NCI-H1092 (cell line): ENCODE data around the gene SPG21.
"Not testable (repeated sequence)": the region's sequence is repeated elsewhere in the genome, so short reads cannot be mapped to it uniquely, and the experiment has no call there.

Source experiments
- DNase-seq: peaks from one replicate; lab custom pipeline; 2025; lab: John Stamatoyannopoulos, UW

The SPG21 gene

DNA sequence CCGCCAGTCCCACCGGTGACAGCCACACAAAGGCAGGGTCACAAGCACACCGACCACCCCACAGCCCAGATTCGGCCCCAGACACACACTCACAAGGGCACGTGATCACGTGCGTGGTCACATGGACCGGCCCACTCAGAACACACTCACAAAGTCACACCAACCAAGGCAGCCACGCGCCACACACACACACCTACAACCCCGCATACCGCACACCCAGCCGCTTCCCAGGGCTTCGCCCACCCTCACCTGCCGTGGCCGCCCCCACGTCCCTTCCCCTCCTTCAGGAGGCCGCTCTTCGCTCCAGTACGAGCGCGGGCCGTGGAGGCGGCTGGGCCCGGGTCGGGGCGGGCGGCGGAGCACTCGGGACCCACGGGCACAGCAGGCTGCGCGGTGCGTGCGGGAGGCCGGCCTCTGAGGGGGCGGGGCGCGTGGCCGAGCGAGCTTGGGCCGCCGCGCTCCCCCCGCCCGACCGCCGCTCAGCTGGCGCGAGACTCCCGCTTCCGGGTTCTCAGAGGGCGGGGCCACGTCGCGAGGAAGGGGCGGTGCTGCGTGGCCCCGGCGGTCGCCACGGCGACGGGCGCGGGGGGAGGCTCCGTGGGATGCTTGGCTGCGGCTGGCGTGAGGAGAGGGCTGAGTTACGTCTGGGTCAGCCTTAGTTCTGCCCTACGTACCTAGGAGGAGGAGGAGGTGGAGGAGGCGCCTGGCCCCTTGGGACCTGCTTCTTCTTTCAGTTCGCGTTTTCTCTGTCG is at the start of gene SPG21:
Gene SPG21, minus strand, starts transcription at position 499 of the 752 bp plus-strand sequence. CDS start 6,345 bp downstream, outside the sequence.
- DNase-seq: peak; percentile 79

DNA sequence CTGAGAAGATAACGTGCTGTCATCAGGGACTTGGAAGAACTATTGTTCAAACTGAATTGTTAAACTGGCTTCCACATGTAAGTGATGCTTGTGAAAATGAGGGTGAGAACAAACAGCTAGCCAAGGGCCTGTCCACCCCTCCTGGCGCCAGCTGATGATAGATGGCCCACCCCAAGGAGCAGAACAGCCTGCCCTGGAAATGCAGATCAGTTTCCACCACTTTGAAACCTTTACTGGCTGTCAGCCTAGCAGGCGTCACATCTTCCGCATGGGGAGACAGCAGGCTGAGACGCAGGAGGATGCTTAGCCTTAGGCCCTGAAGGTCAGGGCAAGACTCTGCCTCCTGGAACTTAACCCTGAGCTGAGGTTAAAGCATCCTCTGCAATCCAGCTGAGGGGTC is 49.1 kb upstream of the SPG21 start:
- no peak for DNase-seq

GRCh38 chr15:65038428-65038827 is 48.7 kb upstream of the SPG21 start:
- no peak for DNase-seq

DNA sequence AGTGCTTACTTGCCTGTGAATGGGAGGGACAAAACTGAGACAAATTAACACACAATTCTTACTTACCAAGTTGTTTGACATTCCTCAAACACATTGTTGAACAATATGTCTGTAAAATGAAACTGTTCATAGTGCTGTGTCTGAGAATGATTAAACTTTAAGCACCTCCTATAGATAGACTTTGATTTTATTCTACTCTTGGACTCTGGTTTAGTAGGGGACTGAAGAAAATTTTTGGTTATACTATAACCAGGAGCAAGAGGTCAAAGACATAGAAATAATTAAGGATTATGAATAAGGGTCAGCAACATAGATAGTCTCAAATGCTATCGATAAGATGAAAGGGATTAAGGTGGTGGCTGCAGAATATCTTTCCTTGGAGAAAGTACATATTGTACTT is 47.6 kb upstream of the SPG21 start:
- no peak for DNase-seq

DNA sequence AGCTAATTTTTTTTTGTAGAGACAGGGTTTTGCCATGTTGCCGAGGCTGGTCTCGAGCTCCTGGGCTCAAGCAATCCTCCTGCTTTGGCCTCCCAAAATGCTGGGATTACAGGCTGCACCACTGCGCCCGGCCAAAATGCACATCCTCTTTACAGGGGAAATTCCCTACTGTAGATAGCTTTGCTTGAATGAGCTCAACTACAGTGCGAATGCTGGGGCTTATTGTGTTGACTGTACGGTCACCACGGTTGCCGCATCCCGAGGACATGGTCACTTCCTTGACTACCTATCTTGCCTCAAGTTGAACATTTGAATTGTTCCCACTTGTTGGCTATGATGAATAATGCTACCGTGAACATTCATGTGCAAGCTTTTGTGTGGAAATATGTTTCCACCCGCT is 45.0 kb upstream of the SPG21 start:
- no peak for DNase-seq

DNA sequence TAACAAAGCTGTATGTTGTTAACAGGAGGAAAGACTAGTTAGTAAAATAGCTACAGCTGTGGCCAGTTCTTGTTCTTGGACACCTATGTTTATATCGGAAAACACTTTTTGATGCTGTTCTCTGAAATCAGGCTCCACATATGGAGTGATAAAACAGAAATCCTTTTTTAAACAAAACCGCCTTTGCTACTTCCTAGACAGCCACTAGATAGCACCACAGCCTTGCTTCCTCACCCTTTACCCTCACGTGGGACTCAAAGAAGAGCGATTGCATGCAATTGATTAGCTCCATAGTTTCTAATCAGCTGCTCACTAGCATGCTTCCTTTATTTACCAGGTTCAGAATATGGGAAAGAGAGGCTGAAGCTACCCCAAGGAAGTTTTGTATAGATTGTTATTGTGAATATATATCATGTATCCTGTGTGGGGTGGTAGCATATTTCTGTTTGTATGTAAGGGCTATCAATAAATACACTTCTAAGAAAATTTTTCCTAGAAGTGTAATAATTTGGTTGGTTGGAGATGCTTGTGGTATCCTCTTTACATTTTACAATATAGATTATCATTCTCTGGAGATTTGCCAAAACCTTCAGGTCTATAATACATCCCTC is 44.0 kb upstream of the SPG21 start:
- DNase-seq: peak; percentile 2

- peak; percentile 3 for DNase-seq
These were observed 43.3 kb upstream of the SPG21 start for GRCh38 chr15:65032801-65033537.

DNA sequence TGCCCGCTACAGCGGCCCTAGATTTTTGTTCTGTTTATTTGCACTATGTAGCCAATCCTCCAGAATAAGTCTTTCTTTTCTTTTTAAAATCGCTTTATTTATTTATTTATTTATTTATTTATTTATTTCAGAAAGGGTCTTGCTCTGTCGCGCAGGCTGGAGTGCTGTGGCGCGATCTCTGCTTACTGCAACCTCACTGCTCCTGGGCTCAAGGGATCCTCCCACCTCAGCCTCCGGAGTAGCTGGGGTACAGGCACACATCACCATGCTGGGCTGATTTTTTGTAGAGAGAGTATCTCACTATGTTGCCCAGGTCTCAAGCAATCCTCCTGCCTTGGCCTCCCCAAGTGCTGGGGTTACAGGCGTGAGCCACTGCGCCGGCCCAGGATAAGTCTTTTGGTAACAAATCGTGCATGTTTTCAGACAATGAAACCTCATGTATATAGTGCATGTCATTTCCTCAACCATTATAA is 40.1 kb upstream of the SPG21 start:
- no peak for DNase-seq

DNA sequence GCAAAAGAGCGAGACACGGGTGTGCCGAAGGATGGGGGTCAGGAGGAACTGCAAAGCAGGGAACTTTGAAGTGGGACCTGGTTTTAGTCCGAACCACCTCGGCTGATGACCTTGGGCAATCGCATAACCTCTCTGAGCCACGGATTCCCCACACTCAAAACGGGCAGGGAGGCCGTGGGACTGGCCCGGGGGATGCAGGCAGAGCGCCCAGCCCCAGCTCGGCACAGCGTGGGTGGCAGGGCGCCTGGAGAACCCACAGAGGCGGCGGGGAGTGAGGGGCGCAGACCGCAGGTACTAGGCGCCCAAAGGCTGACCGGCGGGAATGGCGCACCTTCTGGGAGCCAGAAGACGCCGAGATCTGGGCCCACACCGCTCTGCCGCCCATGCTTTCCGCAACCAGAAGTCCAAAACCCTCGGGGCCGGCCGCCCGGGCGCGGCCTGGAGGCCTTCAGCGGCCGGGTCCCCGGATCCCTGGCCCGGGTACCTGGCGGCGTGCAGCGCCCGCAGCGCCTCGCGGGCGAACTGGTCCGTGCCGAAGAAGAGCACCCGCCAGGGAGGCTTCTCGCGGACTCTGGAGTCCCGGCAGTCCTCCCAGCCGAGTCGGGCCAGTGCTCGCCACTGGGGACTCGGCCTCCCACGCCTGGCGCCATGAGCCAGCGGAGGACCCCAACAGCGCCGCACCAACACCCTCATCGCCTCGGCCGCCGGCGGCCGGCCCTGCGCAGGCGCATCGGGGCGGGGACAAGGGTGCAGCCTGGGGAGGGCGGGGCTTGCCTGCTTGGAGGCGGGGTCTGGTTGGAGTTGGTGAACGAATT is 39.4 kb upstream of the SPG21 start, which contains the start of gene MTFMT:
Gene MTFMT, minus strand, starts transcription at position 719 of the 815 bp plus-strand sequence. Its CDS starts 26 bp downstream, at position 693.
- DNase-seq: peak; percentile 59

- no peak for DNase-seq
These were observed 38.6 kb upstream of the SPG21 start for GRCh38 chr15:65028338-65028737.

- DNase-seq: no peak
These were observed 37.9 kb upstream of the SPG21 start for GRCh38 chr15:65027593-65027992.

DNA sequence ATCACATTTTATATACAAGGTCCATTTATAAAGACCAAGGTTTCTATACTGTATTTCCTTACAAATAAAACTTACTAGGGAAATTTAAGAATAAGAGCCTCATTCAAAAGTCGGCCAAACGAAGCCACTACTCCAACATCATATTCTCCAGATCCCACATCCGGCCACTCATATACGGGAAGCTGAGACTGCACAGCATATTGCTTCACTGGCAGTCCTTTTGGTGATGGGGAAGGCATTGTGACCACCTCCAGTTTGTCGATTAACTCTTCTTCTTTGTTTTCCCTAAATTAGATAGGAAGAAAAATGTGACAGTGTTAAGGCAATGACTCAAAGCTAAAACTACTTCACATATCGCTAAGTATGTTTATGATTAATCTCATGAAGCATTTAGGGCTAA is 37.0 kb upstream of the SPG21 start:
- DNase-seq: no peak

DNA sequence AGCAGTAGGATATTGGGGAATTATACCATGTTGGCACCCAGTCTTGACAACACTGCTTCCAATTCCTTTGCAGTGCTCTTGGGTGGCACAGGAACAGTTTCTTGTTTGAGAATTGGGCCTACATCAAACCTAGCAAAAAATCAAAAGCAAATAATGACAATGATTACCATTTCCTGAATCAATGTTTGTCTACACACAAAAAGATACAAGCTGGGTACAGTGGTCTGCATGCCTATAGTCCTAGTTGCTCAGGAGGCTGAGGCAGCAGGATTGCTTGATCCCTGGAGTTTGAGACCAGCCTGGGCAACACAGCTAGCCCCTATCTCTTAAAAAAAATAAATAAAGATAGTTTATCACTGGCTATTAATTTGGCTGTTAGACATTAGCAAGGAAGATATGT is 31.8 kb upstream of the SPG21 start:
- DNase-seq: no peak

GRCh38 chr15:65020419-65020818 is 30.7 kb upstream of the SPG21 start:
- no peak for DNase-seq

DNA sequence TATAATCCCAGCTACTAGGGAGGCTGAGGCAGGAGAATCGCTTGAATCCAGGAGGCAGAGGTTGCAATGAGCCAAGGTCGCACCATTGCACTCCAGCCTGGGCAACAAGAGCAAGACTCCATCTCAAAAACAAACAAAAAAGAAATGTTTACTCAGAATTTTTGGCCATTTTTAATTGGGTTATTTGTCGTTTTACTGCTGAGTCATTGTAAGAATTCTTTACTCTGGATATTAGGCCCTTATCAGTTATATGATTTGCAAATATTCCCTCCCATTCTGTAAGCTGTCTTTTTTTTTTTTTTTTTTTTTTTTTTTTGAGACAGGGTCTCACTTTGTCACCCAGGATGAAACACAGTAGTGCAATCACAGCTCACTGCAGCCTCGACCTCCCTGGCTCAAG is 21.5 kb upstream of the SPG21 start:
- DNase-seq: not testable (repeated sequence)

GRCh38 chr15:65008983-65009382 is 19.3 kb upstream of the SPG21 start:
- DNase-seq: no peak

- no peak for DNase-seq
These were observed 17.2 kb upstream of the SPG21 start for GRCh38 chr15:65006876-65007275.

DNA sequence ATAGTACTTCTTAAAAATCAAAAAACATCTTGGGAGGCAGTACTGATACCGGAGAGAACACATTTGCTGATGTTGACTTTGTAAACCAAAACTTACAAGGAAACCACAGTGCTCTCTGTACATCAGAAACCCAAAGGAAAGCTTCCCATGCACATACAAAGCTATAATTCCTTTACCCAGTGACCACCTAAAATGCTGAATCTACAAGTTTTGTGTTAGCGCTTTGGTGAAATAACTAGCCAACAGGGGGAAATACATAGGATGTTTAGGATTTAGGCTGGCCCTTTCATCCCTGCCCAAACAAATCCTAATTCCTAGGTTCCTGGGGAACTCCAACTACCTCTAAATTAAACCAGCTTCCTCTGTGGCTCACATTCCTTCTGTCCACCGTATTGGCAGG is 15.3 kb upstream of the SPG21 start:
- DNase-seq: no peak

- no peak for DNase-seq
These were observed 8.1 kb upstream of the SPG21 start for GRCh38 chr15:64997745-64998375.

DNA sequence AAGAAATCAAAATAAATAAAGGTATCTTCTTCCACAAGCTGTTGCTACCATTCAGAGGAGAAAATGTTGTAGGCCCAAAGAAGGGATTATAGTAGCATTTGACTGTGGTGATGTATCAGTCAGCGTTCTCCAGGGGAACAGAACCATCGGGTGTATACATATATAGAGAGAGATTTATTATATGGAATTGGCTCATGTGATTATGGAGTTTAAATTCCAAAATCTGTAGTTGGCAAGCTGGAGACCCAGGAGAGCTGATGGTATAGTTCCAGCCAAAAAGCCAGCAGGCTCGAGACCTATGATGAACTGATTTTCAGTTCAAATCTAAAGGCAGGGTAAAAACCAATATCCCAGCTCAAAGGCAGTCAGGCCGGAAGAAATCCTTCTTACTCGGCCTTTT is 7.4 kb upstream of the SPG21 start:
- DNase-seq: no peak

GRCh38 chr15:64993290-64993689 is 3.6 kb upstream of the SPG21 start:
- DNase-seq: no peak
